Heart left ventricle (tissue), 16 donors: ENCODE results near the gene NKPD1. TPM values are rescaled to one million over a fixed set of nuclear protein-coding genes. Genes with fewer than 3 reads are reported as not detected.

Experiments
- ATAC-seq, 4 donors: fragments of 200-7000 bp; cut with Tn5 transposase; one replicate each; pipeline ENCODE4 v1.9.1; 2020 to 2022; ENCODE audit warnings: moderate library complexity in 4 of 4, mild to moderate bottlenecking in 3 of 4, moderate number of reproducible peaks in 1 of 4
- DNase-seq, 5 donors: peaks; one replicate each; pipeline ENCODE4 v3.0.0-alpha.2; 2020
- H3K27ac ChIP-seq, 12 donors: fragments of 200-600 bp; sonication (generic) in 4 of 12; one replicate each; pipeline versions ENCODE4 v1.5.0 to v1.8.0; 2016 to 2022; ENCODE audit warnings: mild to moderate bottlenecking in 2 of 12
- H3K27me3 ChIP-seq, 9 donors: fragments of 200-600 bp; sonication (generic) in 2 of 9; one replicate each; pipeline versions ENCODE4 v1.5.1 to v1.8.0; 2016 to 2022; ENCODE audit warnings: mild to moderate bottlenecking in 3 of 9
- H3K36me3 ChIP-seq, 9 donors: fragments of 200-600 bp; sonication (generic) in 2 of 9; one replicate each; pipeline versions ENCODE4 v1.5.0 to v1.8.0; 2018 to 2022; ENCODE audit warnings: mild to moderate bottlenecking in 2 of 9
- H3K4me1 ChIP-seq, 12 donors: fragments of 200-600 bp; sonication (generic) in 4 of 12; one replicate each; pipeline versions ENCODE4 v1.5.0 to v1.8.0; 2016 to 2022; ENCODE audit warnings: mild to moderate bottlenecking in 3 of 12
- H3K4me3 ChIP-seq, 12 donors: fragments of 200-600 bp; sonication (generic) in 4 of 12; one replicate each; pipeline versions ENCODE4 v1.5.0 to v1.8.0; 2017 to 2022; ENCODE audit warnings: mild to moderate bottlenecking in 9 of 12, moderate library complexity in 4 of 12
- H3K9me3 ChIP-seq, 12 donors: fragments of 200-600 bp; sonication (generic) in 4 of 12; one replicate each; pipeline versions ENCODE4 v1.5.0 to v1.8.0; 2016 to 2022; ENCODE audit warnings: mild to moderate bottlenecking in 1 of 12
- CTCF ChIP-seq, 12 donors: fragments of 200-600 bp; sonication (generic) in 4 of 12; IDR thresholded peaks; one replicate each; pipeline versions ENCODE4 v1.5.0 to v1.8.0; 2018 to 2022; ENCODE audit warnings: antibody characterized with exemption in 12 of 12, mild to moderate bottlenecking in 5 of 12
- POLR2A ChIP-seq, 2 donors: fragments of 450-650 bp; IDR thresholded peaks; one replicate each; pipeline ENCODE4 v1.6.1; 2017; ENCODE audit warnings: antibody characterized with exemption in 2 of 2, mild to moderate bottlenecking in 2 of 2, moderate library complexity in 2 of 2
- WGBS, 4 donors: extraction: QIAGEN DNeasy Blood & Tissue Kit in 2 of 4; methylation state at CpG; one replicate each; pipeline versions ENCODE4 v1.1.5 to v1.1.7; 2013 to 2018; 5-methylcytosine and 5-hydroxymethylcytosine counted together
- intact Hi-C, 10 donors: fragments of 100-400 bp; cut with DNase I; formaldehyde crosslinking; loops; one replicate each; pipeline versions ENCODE4 v1.11.1 to v1.14.2; 2022
- polyA plus RNA-seq, 2 donors: library from polyadenylated mRNA; stranded (reverse); fragments of 200-250 nt; gene quantifications; one replicate each; pipeline ENCODE4 v1.2.3, GENCODE V29; 2013
- total RNA-seq, 9 donors: library from RNA; depleted of rRNA in 2 of 9; stranded (reverse); fragments of >200 nt in 2 of 9; fragmentation: NEBNext Ultra II Directional in 3 of 9; extraction: Animal tissue kit (Norgen Biotek cat#: 25700) in 3 of 9; gene quantifications; one replicate each; pipeline versions ENCODE4 v1.1.0 to v1.2.4, GENCODE V29; 2016 to 2023
- donor health status: ischemic (EF 13 %, LVEDD 7.1; RV severe dilation, severe dysfunction).
- donor health status: healthy with polysubstance abuse.
- donor health status: DM: no; HTN: yes; CAD: no.
- donor health status: DM: no; HTN: no; CAD: no.
- donor health status: ischemic (EF 25% LVEDD 6.9; RV normal size, moderate dysfunction).
- donor health status: ischemic (EF 25% LVEDD 5.7; RV mildly dilated, moderate dysfunction).
- donor health status: healthy.
- donor health status: DM: yes; HTN: yes; CAD: no.
- donor health status: ischemic (EF 35%, LVEDD 5.7; RV mildly dilated, moderate dysfunction).
- donor health status: nonischemic (EF 11% LVEDD 7.7; RV severe dilation, severe dysfunction).
- donor health status: DM: yes; HTN: yes; CAD: no.
- donor health status: PGD.
- donor health status: ischemic (EF 29% LVEDD 5.4; RV normal size, mild dysfunction).
- donor health status: nonischemic (EF 23%, LVEDD 6.1; RV moderate dilation, normal function).

Gene NKPD1
- total and polyA plus RNA-seq, 11 donors, result 0.09 to 0.28 (median 0.14) TPM; not detected in 7

DNA sequence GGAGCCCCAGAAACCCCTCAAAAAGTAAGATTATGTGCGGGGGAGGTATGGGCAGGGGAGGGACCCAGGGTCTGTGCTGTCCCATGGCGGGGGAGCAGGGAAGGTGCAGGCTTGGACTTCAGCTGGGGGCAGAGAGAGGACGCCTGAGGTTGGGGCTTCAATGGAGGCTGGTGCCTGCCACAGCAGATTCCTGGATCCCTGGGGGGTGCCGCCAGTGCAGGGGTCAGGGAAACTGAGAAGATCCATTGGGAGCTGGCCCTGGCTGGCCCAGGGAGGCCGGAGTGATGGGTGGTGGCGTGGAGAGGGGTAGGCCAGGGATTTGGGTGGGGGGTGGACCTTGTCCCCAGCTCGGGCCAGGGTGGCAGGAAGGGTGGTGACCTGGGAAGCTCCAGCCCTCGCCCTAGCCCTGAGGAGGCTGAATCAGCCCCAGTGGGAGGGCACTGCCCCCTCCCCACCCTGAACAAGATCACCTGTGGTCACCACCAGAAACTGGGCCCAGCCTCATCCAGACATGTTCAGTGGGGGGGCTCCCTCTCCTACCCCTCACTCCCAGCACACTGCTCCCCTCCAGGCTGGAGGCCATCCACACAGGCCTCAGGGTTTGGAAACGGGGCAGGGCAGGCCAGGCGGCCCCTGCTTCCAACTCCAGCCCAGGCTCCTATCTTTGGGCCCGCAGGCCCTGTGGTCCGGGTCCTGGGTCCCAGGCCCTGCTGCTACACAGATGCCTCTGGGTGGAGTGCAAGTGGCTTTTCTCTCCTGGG, 1.4 kb downstream of the NKPD1 start:
- Histone ChIP-seq H3K36me3 (no peaks in the 10 kb centered on the region), H3K4me3 (no peak overlapping the region), H3K9me3 (no peaks in the 10 kb centered on the region), H3K4me1 (peaks cover 0 to 7% (median 4%) of the 10 kb centered on the region in 12 donors), H3K27ac (no peak overlapping the region), H3K27me3 (peaks cover 0 to 32% (median 11%) of the 10 kb centered on the region in 9 donors)
- ATAC-seq, result no peak
- TF ChIP-seq POLR2A (IDR thresholded peaks at IDR 0.05) (no peak), CTCF (IDR thresholded peaks at IDR 0.05) (no peak)
- 82 to 88% (median 84%) methylated on average over 11 to 12 of the region's 12 CpGs for WGBS, 4 donors
- intact Hi-C loops, result no loop called here
- no peak for DNase-seq

- intact Hi-C loops, result no loop called here
- H3K36me3 ChIP-seq, result no peaks in the 10 kb centered on the region
- no peaks in the 10 kb centered on the region for H3K9me3 ChIP-seq
- 74 to 81% (median 78%) methylated on average over 16 to 27 of the region's 27 CpGs for WGBS, 4 donors
- H3K27me3 ChIP-seq, result peaks cover 0 to 32% (median 11%) of the 10 kb centered on the region in 9 donors
- no peak overlapping the region for H3K27ac ChIP-seq
- ATAC-seq (no peak), DNase-seq (no peak)
- TF ChIP-seq POLR2A (IDR thresholded peaks at IDR 0.05), result no peak
- TF ChIP-seq CTCF (IDR thresholded peaks at IDR 0.05), result no peak
- no peak overlapping the region for H3K4me3 ChIP-seq
- H3K4me1 ChIP-seq, result peaks cover under 1 to 10% (median 5%) of the 10 kb centered on the region in 12 donors
Measured at GRCh38 chr19:45158503-45159209, 2.1 kb downstream of the NKPD1 start.

DNA sequence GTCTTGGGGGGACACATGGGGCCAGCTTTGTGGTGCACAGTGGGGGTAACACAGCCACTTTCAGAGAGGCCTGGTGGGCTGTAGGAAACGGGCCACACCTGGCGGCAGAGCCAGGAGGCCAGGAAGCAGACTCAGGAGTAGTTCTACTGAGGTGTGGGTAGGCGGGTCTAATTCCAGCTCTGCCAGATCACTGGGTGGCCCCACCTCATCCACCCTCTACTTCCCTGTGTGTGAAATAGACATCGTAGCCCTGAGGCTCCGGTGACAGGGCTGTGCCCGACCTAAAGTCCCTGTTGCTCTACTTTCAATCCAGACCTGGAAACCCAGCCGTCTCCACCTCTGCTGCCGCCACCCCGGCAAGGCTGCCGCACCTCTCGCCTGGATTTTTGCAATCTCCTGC, 4.0 kb downstream of the NKPD1 start:
- intact Hi-C loops, result no loop called here
- ATAC-seq (no peak), DNase-seq (no peak)
- Histone ChIP-seq H3K4me3 (no peak overlapping the region), H3K27me3 (peaks cover 3 to 44% (median 14%) of the 10 kb centered on the region in 9 donors), H3K27ac (no peak overlapping the region), H3K4me1 (peaks cover 14 to 28% (median 23%) of the 10 kb centered on the region in 12 donors), H3K36me3 (no peaks in the 10 kb centered on the region), H3K9me3 (no peaks in the 10 kb centered on the region)
- TF ChIP-seq POLR2A (IDR thresholded peaks at IDR 0.05) (no peak), CTCF (IDR thresholded peaks at IDR 0.05) (no peak)
- 75 to 90% (median 83%) methylated on average over 10 to 11 of the region's 11 CpGs for WGBS, 4 donors

DNA sequence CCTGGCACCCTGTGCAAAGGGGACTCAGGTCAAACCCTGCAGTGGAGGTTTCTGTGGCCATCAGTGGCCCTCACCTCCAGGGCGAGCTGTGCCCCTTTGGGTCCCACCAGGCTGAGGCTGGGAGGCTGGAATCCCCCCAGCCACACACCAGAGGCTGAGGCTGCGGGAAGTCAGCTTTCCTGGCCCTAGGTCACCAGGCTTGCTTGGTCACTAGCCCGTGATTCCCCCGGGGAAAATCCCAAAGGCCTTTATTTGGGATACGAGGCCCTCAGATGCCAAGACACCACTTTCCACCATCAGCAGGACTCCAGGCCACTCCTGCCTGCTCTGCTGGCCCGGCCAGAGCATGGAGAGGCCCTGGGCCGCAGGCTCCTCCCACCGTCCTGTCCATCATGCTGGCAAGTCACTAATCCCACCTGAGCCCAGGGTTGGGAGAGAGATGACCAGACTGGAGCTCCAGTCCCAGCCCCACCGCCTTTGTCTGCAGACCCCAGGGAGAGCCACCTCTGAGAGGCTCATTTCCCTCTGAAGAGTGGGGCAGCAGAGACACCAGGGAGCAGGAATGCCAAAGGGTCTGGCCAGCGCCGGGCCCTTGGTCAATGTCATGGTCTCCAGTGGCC, 4.7 kb downstream of the NKPD1 start:
- intact Hi-C loops, result no loop called here
- TF ChIP-seq POLR2A (IDR thresholded peaks at IDR 0.05) (no peak), CTCF (IDR thresholded peaks at IDR 0.05) (no peak)
- ATAC-seq (no peak), DNase-seq (no peak)
- no peaks in the 10 kb centered on the region for H3K9me3 ChIP-seq
- no peak overlapping the region for H3K27ac ChIP-seq
- 80 to 83% (median 81%) methylated on average over 10 to 11 of the region's 11 CpGs for WGBS, 4 donors
- no peak overlapping the region for H3K4me3 ChIP-seq
- H3K27me3 ChIP-seq, result peaks cover 3 to 47% (median 21%) of the 10 kb centered on the region in 9 donors
- no peaks in the 10 kb centered on the region for H3K36me3 ChIP-seq
- peaks cover 14 to 30% (median 25%) of the 10 kb centered on the region in 12 donors for H3K4me1 ChIP-seq
